IMR-90 (cell line): ENCODE data around the gene CPXM2. TPM values are rescaled to one million over a fixed set of nuclear protein-coding genes. Genes with fewer than 3 reads are reported as not detected.

Source experiments
- ATAC-seq: fragments of 200-7000 bp; cut with Tn5 transposase; 2 replicates; pipeline ENCODE4 v1.9.1; 2020; ENCODE audit warnings: low read depth, mild to moderate bottlenecking, moderate library complexity
- BruUV-seq: library from RNA; stranded (reverse); fragments of 400-500 nt; replicated peaks from 2 replicates; lab custom pipeline; 2021; lab: Mats Ljungman, UMichigan
- CTCF ChIA-PET: fragments of 300-600 bp; formaldehyde crosslinking; extraction: SDS; loops from one replicate; lab custom pipeline; 2021; ENCODE audit warnings: antibody characterized with exemption; lab: Yijun Ruan, JAX
- POLR2A ChIA-PET: fragments of 300-600 bp; sonication (Branson Sonifier 250); formaldehyde crosslinking; loops from one replicate; lab custom pipeline; 2022; ENCODE audit warnings: antibody characterized with exemption; ENCODE audit not compliant: unreplicated experiment; lab: Charles Lee
- DNase-seq: peaks from one replicate; pipeline ENCODE4 v3.0.0; 2013
- H2AFZ ChIP-seq: replicated peaks from 2 replicates; pipeline ENCODE3; 2013; ENCODE audit warnings: low read length, mild to moderate bottlenecking; ENCODE audit not compliant: poor library complexity
- H2AK5ac ChIP-seq: 2 replicates; pipeline ENCODE4 v1.6.1; 2013; ENCODE audit warnings: low read depth, low read length, inconsistent platforms
- H2AK9ac ChIP-seq: replicated peaks from 2 replicates; pipeline ENCODE3; 2013; ENCODE audit warnings: mild to moderate bottlenecking, low read depth, low read length, moderate library complexity; ENCODE audit not compliant: poor library complexity
- H2BK120ac ChIP-seq: 2 replicates; pipeline ENCODE4 v1.6.1; 2013; ENCODE audit warnings: low read depth, low read length, inconsistent platforms
- H2BK15ac ChIP-seq: 3 replicates; pipeline ENCODE4 v1.6.1; 2013; ENCODE audit warnings: low read depth, low read length, inconsistent platforms
- H2BK20ac ChIP-seq: 2 replicates; pipeline ENCODE4 v1.6.1; 2013; ENCODE audit warnings: low read depth, mild to moderate bottlenecking, inconsistent platforms, low read length, moderate library complexity
- H2BK5ac ChIP-seq: 2 replicates; pipeline ENCODE4 v1.6.1; 2013; ENCODE audit warnings: mild to moderate bottlenecking, low read depth, low read length, inconsistent platforms; ENCODE audit not compliant: poor library complexity, severe bottlenecking
- H3K14ac ChIP-seq: replicated peaks from 2 replicates; pipeline ENCODE4 v1.6.1; 2013; ENCODE audit warnings: low read depth, low read length, inconsistent platforms
- H3K18ac ChIP-seq: 2 replicates; pipeline ENCODE4 v1.6.1; 2013; ENCODE audit warnings: low read depth, low read length, control low read depth
- H3K23ac ChIP-seq: 2 replicates; pipeline ENCODE4 v1.6.1; 2013; ENCODE audit warnings: low read depth, low read length, inconsistent platforms
- H3K27ac ChIP-seq: 2 replicates; pipeline ENCODE4 v1.5.1; 2013; ENCODE audit warnings: mild to moderate bottlenecking, control low read depth, low read length; ENCODE audit not compliant: insufficient read depth
- H3K27me3 ChIP-seq: 2 replicates; pipeline ENCODE4 v1.6.1; 2013; ENCODE audit warnings: low read length; ENCODE audit not compliant: control insufficient read depth, insufficient read depth
- H3K36me3 ChIP-seq: 2 replicates; pipeline ENCODE4 v1.6.1; 2013; ENCODE audit warnings: low read length, mixed read lengths; ENCODE audit not compliant: control insufficient read depth, insufficient read depth
- H3K4ac ChIP-seq: 2 replicates; pipeline ENCODE4 v1.6.1; 2013; ENCODE audit warnings: low read depth, low read length, inconsistent platforms
- H3K4me1 ChIP-seq: 2 replicates; pipeline ENCODE4 v1.6.1; 2013; ENCODE audit warnings: low read length, mixed read lengths; ENCODE audit not compliant: control insufficient read depth, insufficient read depth
- H3K4me2 ChIP-seq: 2 replicates; pipeline ENCODE4 v1.6.1; 2013; ENCODE audit warnings: low read depth, mild to moderate bottlenecking, control low read depth, low read length, moderate library complexity
- H3K4me3 ChIP-seq: 2 replicates; pipeline ENCODE4 v1.5.1; 2013; ENCODE audit warnings: low read depth, mild to moderate bottlenecking, control low read depth, low read length, moderate library complexity; ENCODE audit not compliant: insufficient read depth
- H3K56ac ChIP-seq: 2 replicates; pipeline ENCODE4 v1.6.1; 2013; ENCODE audit warnings: low read length, inconsistent platforms; ENCODE audit not compliant: insufficient read depth; ENCODE audit errors: extremely low read depth
- H3K79me1 ChIP-seq, 2 experiments: 2 replicates each; pipeline ENCODE4 v1.6.1; 2013; ENCODE audit warnings: low read length in 2 of 2, inconsistent platforms in 1 of 2, low read depth in 1 of 2
- H3K9ac ChIP-seq: 2 replicates; pipeline ENCODE4 v1.6.1; 2013; ENCODE audit warnings: low read depth, low read length, control low read depth
- H3K9me1 ChIP-seq: 2 replicates; pipeline ENCODE4 v1.6.1; 2013; ENCODE audit warnings: low read length, inconsistent platforms; ENCODE audit not compliant: insufficient read depth
- H3K9me3 ChIP-seq: 2 replicates; pipeline ENCODE4 v1.6.1; 2013; ENCODE audit warnings: low read length; ENCODE audit not compliant: control insufficient read depth, insufficient read depth
- H4K20me1 ChIP-seq: 2 replicates; pipeline ENCODE4 v1.6.1; 2013; ENCODE audit warnings: low read length, inconsistent platforms; ENCODE audit not compliant: insufficient read depth
- H4K5ac ChIP-seq: 2 replicates; pipeline ENCODE4 v1.6.1; 2013; ENCODE audit warnings: mild to moderate bottlenecking, low read depth, low read length, control low read depth
- H4K8ac ChIP-seq, 2 experiments: 2 replicates each; pipeline ENCODE4 v1.6.1; 2013; ENCODE audit warnings: low read depth in 2 of 2, low read length in 2 of 2, control low read depth in 1 of 2, inconsistent platforms in 1 of 2
- H4K91ac ChIP-seq: 2 replicates; pipeline ENCODE4 v1.6.1; 2013; ENCODE audit warnings: low read depth, low read length, inconsistent platforms; ENCODE audit not compliant: insufficient read depth
- BHLHE40 ChIP-seq: fragments of 150-350 bp; IDR thresholded peaks from 2 replicates; pipeline ENCODE4 v1.6.1; 2016; ENCODE audit warnings: mild to moderate bottlenecking, low read depth, low read length
- MXI1 ChIP-seq: IDR thresholded peaks from 2 replicates; pipeline ENCODE4 v1.6.1; 2012; ENCODE audit warnings: low read depth, mild to moderate bottlenecking, low read length, moderate library complexity, borderline replicate concordance
- RAD21 ChIP-seq: IDR thresholded peaks from 2 replicates; pipeline ENCODE4 v1.6.1; 2012; ENCODE audit warnings: low read length, improper control_type of control experiment
- RFX5 ChIP-seq: IDR thresholded peaks from 2 replicates; pipeline ENCODE4 v1.8.0; 2012; ENCODE audit warnings: low read depth, mild to moderate bottlenecking, low read length, moderate library complexity
- SMC3 ChIP-seq: fragments of 150-350 bp; IDR thresholded peaks from 2 replicates; pipeline ENCODE4 v1.6.1; 2016; ENCODE audit warnings: low read depth, mild to moderate bottlenecking, antibody characterized with exemption, low read length, moderate library complexity
- WGBS, 2 experiments: methylation state at CpG; one replicate each; pipeline versions ENCODE4 v1.1.5 to v1.1.7; 2013; ENCODE audit warnings: missing lambda C conversion rate in 2 of 2; ENCODE audit not compliant: insufficient read length in 1 of 2; ENCODE audit errors: extremely low coverage in 2 of 2; 5-methylcytosine and 5-hydroxymethylcytosine counted together
- dilution Hi-C: fragments of 300-500 bp; cut with HindIII; formaldehyde crosslinking; loops from one replicate; pipeline ENCODE4 v1.14.3; 2018; ENCODE audit warnings: low sequenced_read_pairs; ENCODE audit not compliant: unreplicated experiment
- in situ Hi-C: fragments of 300-500 bp; cut with MboI; formaldehyde crosslinking; loops from 3 replicates; pipeline ENCODE4 v1.14.3; 2019; ENCODE audit warnings: low sequenced_read_pairs, inconsistent platforms, mixed read lengths
- intact Hi-C: fragments of 100-400 bp; cut with micrococcal nuclease; formaldehyde crosslinking; loops from 2 replicates; pipeline ENCODE4 v1.10.0; 2022
- polyA plus RNA-seq, 3 experiments: library from polyadenylated mRNA; depleted of rRNA; stranded (reverse); fragments of >200 nt; gene quantifications; 2 replicates each; pipeline ENCODE4 v1.2.3, GENCODE V29; 2012; ENCODE audit warnings: low replicate concordance in 1 of 3
- total RNA-seq: library from RNA; depleted of rRNA; stranded (reverse); fragments of >200 nt; gene quantifications from 2 replicates; pipeline ENCODE4 v1.2.3, GENCODE V29; 2012

The CPXM2 gene
- total and polyA plus RNA-seq, 2 of the 4 experiments (the other 2 are of a cell fraction) = not detected

DNA sequence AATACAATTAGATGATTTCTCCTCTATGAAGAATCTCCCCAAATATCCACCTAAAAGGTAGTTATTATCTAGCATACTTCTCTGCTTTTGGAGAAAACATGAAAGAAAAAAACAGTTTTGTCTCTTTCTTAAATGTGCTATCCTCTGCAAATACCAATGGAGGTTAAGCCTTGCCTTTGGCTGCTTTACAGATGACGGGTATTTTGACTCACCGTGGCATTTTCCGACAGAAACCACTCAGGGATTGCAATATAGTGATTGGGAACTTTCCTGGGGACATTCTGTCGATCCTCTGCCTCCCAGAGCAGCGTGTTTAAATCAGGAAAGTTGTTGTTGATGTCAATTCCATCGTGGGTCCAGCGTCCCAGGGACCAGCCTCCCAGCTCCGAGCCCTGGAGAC, 124.8 kb downstream of the CPXM2 start:
- no TSS peak for BruUV-seq
- no peak overlapping the region for H3K4me2 ChIP-seq
- intact Hi-C loops (no loop called here), dilution Hi-C loops (no loop called here), in situ Hi-C loops (no loop called here)
- no peak overlapping the region for H3K27ac ChIP-seq
- H2AFZ ChIP-seq = no peak overlapping the region
- no peak overlapping the region for H2BK20ac ChIP-seq
- POLR2A ChIA-PET = no interaction called here
- H3K4me1 ChIP-seq = no peaks in the 10 kb centered on the region
- no peak overlapping the region for H2BK5ac ChIP-seq
- no peak overlapping the region for H2AK5ac ChIP-seq
- ATAC-seq (no peak), DNase-seq (no peak)
- H4K91ac ChIP-seq = no peak overlapping the region
- H3K9ac ChIP-seq = no peak overlapping the region
- H4K20me1 ChIP-seq = no peaks in the 10 kb centered on the region
- peaks cover 20% of the 10 kb centered on the region for H3K9me3 ChIP-seq
- H3K23ac ChIP-seq = no peak overlapping the region
- no peaks in the 10 kb centered on the region for H3K79me1 ChIP-seq
- WGBS, 2 experiments = no CpG with 5 or more reads among the region's 8 CpGs
- H2BK15ac ChIP-seq = no peak overlapping the region
- H3K56ac ChIP-seq = no peak overlapping the region
- H3K4me3 ChIP-seq = no peak overlapping the region
- no peak overlapping the region for H4K5ac ChIP-seq
- H2BK120ac ChIP-seq = no peak overlapping the region
- no peaks in the 10 kb centered on the region for H3K9me1 ChIP-seq
- TF ChIP-seq RFX5 (no peak), SMC3 (no peak), BHLHE40 (no peak), RAD21 (no peak), MXI1 (no peak)
- CTCF ChIA-PET = no interaction called here
- no peaks in the 10 kb centered on the region for H3K27me3 ChIP-seq
- no peak overlapping the region for H3K18ac ChIP-seq
- H3K36me3 ChIP-seq = no peaks in the 10 kb centered on the region
- H3K14ac ChIP-seq = no peak overlapping the region
- no peak overlapping the region for H3K4ac ChIP-seq
- H4K8ac ChIP-seq = no peak overlapping the region
- H2AK9ac ChIP-seq = no peak overlapping the region
